ENCODE data around the gene AATK.

The AATK gene

GRCh38 chr17:81166033-81166492 is at the start of gene AATK:
AATK (minus strand) TSS chr17:81166221; CDS start chr17:81165992, 229 bp downstream.
- DNase-seq: peak in 1 of 3 donors; percentile 62

GRCh38 chr17:81213978-81214377 is 48.0 kb upstream of the AATK start:
- no peak for DNase-seq

- no peak for DNase-seq
These were observed 46.3 kb upstream of the AATK start for GRCh38 chr17:81212365-81212764.

GRCh38 chr17:81210868-81211267 is 44.8 kb upstream of the AATK start:
- DNase-seq: peak; percentile 47 to 58 (median 55)

- DNase-seq: no peak
These were observed 44.4 kb upstream of the AATK start for GRCh38 chr17:81210466-81210865.

- DNase-seq: no peak
These were observed 43.1 kb upstream of the AATK start for GRCh38 chr17:81209141-81209540.

- DNase-seq: no peak
These were observed 42.6 kb upstream of the AATK start for GRCh38 chr17:81208651-81209050.

GRCh38 chr17:81207610-81208581 is 41.9 kb upstream of the AATK start:
- DNase-seq: no peak

GRCh38 chr17:81206657-81207056 is 40.6 kb upstream of the AATK start:
- DNase-seq: no peak

GRCh38 chr17:81206166-81206565 is 40.1 kb upstream of the AATK start:
- no peak for DNase-seq

- no peak for DNase-seq
These were observed 38.6 kb upstream of the AATK start for GRCh38 chr17:81204578-81204977.

- DNase-seq: no peak
These were observed 37.1 kb upstream of the AATK start for GRCh38 chr17:81203136-81203535.

GRCh38 chr17:81202318-81202717 is 36.3 kb upstream of the AATK start:
- no peak for DNase-seq

- DNase-seq: peak; percentile 86 to 92 (median 89)
These were observed 34.9 kb upstream of the AATK start for GRCh38 chr17:81200695-81201580.

- no peak for DNase-seq
These were observed 34.2 kb upstream of the AATK start for GRCh38 chr17:81200201-81200600.

GRCh38 chr17:81199482-81199830 is 33.4 kb upstream of the AATK start:
- DNase-seq: no peak

- DNase-seq: no peak
These were observed 32.9 kb upstream of the AATK start for GRCh38 chr17:81198826-81199481.

GRCh38 chr17:81197831-81198490 is 31.9 kb upstream of the AATK start:
- DNase-seq: no peak

GRCh38 chr17:81197409-81197795 is 31.4 kb upstream of the AATK start:
- no peak for DNase-seq

- no peak for DNase-seq
These were observed 30.7 kb upstream of the AATK start for GRCh38 chr17:81196505-81197408.

- no peak for DNase-seq
These were observed 30.0 kb upstream of the AATK start for GRCh38 chr17:81195941-81196495.

Data from suppressor macrophage treated with lipopolysaccharide for 1 hour (primary cell).